BE2C (cell line): ENCODE data around the gene PTGS1.
"Not testable (repeated sequence)": the region's sequence is repeated elsewhere in the genome, so short reads cannot be mapped to it uniquely, and the experiment has no call there.

Source experiments
- DNase-seq: peaks from one replicate; pipeline ENCODE4 v3.0.0-alpha.2; 2020
- H3K27me3 ChIP-seq: fragments of 250-450 bp; sonication (Bioruptor Pico); 2 replicates; pipeline ENCODE4 v1.5.1; 2020; ENCODE audit warnings: mild to moderate bottlenecking
- H3K36me3 ChIP-seq: fragments of 250-450 bp; sonication (Bioruptor Pico); 2 replicates; pipeline ENCODE4 v1.5.1; 2020; ENCODE audit warnings: mild to moderate bottlenecking
- H3K4me1 ChIP-seq: fragments of 250-450 bp; sonication (Bioruptor Pico); 2 replicates; pipeline ENCODE4 v1.5.1; 2020
- H3K4me3 ChIP-seq: 2 replicates; pipeline ENCODE4 v1.5.1; 2011; ENCODE audit warnings: low read depth, low read length
- H3K9me3 ChIP-seq: fragments of 250-450 bp; sonication (Bioruptor Pico); 2 replicates; pipeline ENCODE4 v1.5.1; 2020
- TF ChIP-seq, protein P1 (sequence below): IDR thresholded peaks from 2 replicates; pipeline ENCODE4 v1.5.1; 2012; ENCODE audit warnings: mild to moderate bottlenecking, low read depth, low read length

Gene PTGS1

DNA sequence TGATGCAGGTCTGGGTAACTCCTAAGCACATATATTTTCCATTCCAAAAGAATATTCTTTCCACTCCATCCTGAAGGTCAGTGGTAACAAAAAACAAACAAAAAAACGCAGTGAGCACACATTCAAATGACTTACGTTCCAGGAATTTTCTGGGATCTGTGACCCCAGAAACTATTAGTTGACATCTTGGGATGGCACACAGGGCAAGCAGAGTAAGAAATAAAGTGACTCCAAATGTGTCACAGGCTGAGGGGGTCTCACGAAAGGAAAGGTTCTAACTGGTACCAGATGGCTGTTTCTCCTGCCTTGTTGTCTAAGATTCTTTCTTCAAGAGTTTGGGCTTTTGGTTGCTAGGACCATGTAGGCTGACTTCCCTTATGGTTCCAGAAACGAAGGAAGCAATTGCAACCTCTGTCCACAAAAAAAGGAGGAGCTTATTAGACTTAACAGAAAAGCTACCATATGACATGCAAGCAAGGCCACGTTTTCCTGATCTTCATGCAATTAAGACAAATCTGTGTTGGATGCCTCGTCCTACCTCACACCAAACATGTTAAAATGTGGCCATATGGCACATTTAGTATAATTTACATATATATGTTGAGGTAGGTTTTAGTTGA lies 32.7 kb downstream of the PTGS1 start:
- Histone ChIP-seq H3K9me3 (no peaks in the 10 kb centered on the region), H3K4me3 (no peak overlapping the region), H3K4me1 (no peaks in the 10 kb centered on the region; the same call in 1 of the 2 replicates), H3K27me3 (peaks cover 5% of the 10 kb centered on the region), H3K36me3 (no peaks in the 10 kb centered on the region)
- TF ChIP-seq, protein P1, sequence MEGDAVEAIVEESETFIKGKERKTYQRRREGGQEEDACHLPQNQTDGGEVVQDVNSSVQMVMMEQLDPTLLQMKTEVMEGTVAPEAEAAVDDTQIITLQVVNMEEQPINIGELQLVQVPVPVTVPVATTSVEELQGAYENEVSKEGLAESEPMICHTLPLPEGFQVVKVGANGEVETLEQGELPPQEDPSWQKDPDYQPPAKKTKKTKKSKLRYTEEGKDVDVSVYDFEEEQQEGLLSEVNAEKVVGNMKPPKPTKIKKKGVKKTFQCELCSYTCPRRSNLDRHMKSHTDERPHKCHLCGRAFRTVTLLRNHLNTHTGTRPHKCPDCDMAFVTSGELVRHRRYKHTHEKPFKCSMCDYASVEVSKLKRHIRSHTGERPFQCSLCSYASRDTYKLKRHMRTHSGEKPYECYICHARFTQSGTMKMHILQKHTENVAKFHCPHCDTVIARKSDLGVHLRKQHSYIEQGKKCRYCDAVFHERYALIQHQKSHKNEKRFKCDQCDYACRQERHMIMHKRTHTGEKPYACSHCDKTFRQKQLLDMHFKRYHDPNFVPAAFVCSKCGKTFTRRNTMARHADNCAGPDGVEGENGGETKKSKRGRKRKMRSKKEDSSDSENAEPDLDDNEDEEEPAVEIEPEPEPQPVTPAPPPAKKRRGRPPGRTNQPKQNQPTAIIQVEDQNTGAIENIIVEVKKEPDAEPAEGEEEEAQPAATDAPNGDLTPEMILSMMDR: no peak
- no peak for DNase-seq

DNA sequence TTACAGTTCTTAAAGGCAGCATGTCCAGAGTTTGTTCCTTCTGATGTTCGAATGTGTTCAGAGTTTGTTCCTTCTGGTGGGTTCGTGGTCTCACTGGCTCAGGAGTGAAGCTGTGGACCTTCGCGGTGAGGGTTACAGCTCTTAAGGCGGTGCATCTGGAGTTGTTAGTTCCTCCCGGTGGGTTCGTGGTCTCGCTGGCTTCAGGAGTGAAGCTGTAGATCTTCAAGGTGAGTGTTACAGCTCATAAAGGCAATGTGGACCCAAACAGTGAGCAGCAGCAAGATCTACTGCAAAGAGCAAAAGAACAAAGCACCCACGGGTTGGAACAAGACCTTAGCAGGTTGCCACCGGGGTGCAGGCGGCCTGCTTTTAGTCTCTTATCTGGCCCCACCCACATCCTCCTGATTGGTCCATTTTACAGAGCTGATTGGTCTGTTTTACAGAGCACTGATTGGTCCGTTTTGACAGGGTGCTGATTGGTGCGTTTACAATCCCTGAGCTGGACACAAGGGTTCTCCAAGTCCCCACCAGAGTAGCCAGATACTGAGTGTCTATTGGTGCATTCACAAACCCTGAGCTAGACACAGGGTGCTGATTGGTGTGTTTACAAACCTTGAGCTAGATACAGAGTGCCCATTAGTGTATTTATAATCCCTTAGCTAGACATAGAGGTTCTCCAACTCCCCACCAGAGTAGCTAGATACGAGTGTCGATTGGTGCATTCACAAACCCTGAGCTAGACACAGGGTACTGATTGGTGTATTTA lies 34.7 kb downstream of the PTGS1 start:
- not testable (repeated sequence) for H3K4me1 ChIP-seq, H3K36me3 ChIP-seq, DNase-seq, H3K4me3 ChIP-seq, H3K9me3 ChIP-seq, H3K27me3 ChIP-seq

DNA sequence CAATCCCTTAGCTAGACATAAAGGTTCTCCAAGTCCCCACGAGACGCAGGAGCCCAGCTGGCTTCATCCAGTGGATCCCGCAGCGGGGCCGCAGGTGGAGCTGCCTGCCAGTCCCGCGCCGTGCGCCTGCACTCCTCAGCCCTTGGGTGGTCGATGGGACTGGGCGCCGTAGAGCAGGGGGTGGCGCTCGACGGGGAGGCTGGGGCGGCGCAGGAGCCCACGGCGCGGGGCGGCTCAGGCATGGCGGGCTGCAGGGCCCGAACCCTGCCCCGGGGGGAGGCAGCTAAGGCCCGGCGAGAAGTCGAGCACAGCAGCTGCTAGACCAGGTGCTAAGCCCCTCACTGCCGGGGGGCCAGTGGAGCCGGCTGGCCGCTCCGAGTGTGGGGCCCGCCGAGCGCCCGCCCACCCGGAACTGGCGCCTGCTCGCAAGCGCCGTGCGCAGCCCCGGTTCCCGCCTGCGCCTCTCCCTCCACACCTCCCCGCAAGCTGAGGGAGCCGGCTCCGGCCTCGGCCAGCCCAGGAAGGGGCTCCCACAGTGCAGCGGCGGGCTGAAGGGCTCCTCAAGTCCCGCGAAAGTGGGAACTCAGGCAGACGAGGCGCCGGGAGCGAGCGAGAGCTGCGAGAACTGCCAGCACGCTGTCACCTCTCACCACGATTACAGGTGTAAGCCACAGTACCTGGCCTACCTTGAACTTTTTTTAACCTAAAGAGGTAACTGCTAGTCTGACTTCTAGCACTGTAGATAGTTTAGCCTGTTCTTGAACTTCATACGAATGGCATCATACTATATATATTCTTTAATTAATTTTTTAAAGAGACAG lies 35.5 kb downstream of the PTGS1 start:
- H3K36me3 ChIP-seq: no peaks in the 10 kb centered on the region
- peaks cover 1% of the 10 kb centered on the region; the same call in 1 of the 2 replicates for H3K27me3 ChIP-seq
- no peaks in the 10 kb centered on the region; the same call in 1 of the 2 replicates for H3K4me1 ChIP-seq
- no peak overlapping the region for H3K4me3 ChIP-seq
- no peaks in the 10 kb centered on the region for H3K9me3 ChIP-seq
- TF ChIP-seq, protein P1: no peak
- DNase-seq: no peak

DNA sequence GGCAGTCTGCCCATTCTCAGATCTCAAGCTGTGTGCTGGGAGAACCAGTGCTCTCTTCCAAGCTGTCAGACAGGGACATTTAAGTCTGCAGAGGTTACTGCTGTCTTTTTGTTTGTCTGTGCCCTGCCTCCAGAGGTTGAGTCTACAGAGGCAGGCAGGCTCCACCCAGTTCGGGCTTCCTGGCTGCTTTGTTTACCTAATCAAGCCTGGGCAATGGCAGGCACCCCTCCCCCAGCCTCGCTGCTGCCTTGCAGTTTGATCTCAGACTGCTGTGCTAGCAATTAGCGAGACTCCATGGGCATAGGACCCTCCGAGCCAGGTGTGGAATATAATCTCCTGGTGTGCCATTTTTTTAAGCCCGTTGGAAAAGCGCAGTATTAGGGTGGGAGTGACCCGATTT lies 43.3 kb downstream of the PTGS1 start:
- H3K27me3 ChIP-seq, H3K9me3 ChIP-seq, H3K4me3 ChIP-seq, DNase-seq, H3K4me1 ChIP-seq, H3K36me3 ChIP-seq: not testable (repeated sequence)

DNA sequence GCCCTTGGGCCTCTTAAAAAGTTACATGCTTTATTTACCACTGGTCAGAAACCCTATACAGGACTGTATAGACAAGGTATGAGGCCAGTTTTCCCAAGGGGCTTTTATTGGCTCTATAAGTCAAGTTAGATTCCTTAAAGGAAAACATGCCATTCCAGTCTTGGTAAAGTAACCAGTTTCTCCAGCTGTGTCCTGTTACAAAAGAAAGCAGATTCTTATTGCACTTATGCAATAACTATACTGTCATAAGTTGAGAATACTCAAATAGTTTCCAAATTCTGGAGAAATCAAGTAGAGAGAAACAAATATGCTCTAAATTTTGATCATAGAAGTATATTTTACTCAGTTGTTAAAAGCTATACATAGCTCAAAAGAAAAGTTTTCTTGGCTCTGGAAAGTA lies 47.2 kb downstream of the PTGS1 start:
- H3K4me3 ChIP-seq: no peak overlapping the region
- DNase-seq: no peak
- TF ChIP-seq, protein P1: no peak
- H3K27me3 ChIP-seq: no peaks in the 10 kb centered on the region
- no peaks in the 10 kb centered on the region for H3K4me1 ChIP-seq
- H3K36me3 ChIP-seq: no peaks in the 10 kb centered on the region
- H3K9me3 ChIP-seq: no peaks in the 10 kb centered on the region

DNA sequence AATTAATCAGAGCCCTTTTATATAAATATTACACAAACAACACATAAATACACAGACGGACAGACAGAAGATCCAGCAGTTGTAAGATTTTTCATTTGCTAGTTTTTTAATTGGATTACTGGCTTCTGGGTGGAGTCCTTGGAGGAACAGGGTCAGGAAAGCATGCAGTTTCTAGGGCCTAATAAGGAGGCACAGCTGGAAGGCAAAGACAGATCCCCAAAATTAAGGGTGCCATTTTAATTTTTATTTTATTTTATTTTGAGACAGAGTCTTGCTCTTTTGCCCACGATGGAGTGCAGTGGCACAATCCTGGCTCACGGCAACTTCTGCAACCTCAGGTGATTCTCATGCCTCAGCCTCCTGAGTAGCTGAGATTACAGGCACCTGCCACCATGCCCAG lies 49.5 kb downstream of the PTGS1 start:
- H3K9me3 ChIP-seq: no peaks in the 10 kb centered on the region
- H3K27me3 ChIP-seq: no peaks in the 10 kb centered on the region; the same call in 1 of the 2 replicates
- no peak for DNase-seq
- no peak overlapping the region for H3K4me3 ChIP-seq
- no peaks in the 10 kb centered on the region for H3K4me1 ChIP-seq
- TF ChIP-seq, protein P1: no peak
- no peaks in the 10 kb centered on the region for H3K36me3 ChIP-seq

DNA sequence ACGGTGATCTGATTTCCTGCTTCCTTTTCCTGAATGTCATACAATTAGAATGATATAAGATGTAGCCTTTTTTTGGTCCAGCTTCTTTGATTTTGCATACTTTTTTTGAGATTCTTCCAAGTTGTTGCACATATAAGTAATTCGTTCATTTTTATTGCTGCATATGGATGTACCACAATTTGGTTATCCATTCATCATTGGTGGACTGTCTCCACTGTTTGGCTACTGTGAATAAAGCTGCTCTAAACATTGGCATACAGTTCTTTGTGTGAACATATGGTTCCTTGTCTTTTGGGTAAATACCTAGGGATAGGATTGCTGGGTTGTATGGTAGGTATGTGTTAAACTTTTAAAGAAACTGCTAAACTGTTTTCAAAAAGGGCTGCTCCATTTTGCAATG lies 54.3 kb downstream of the PTGS1 start:
- TF ChIP-seq, protein P1: no peak
- DNase-seq: no peak
- no peaks in the 10 kb centered on the region for H3K36me3 ChIP-seq
- H3K9me3 ChIP-seq: no peaks in the 10 kb centered on the region
- no peaks in the 10 kb centered on the region for H3K4me1 ChIP-seq
- peaks cover 3% of the 10 kb centered on the region for H3K27me3 ChIP-seq
- H3K4me3 ChIP-seq: no peak overlapping the region
